ENCODE data around the gene FHIT. TPM values are rescaled to one million over a fixed set of nuclear protein-coding genes. Genes with fewer than 3 reads are reported as not detected.

FHIT gene
- total RNA-seq, 4 donors from 2014 or later, result 4.4 to 10.6 (median 8.4) TPM

- TF ChIP-seq CTCF (IDR thresholded peaks at IDR 0.05; ENCODE audit: low read depth), result no peak
Measured at GRCh38 chr3:60933824-60934223, 317.4 kb downstream of the FHIT start.

GRCh38 chr3:60932643-60933042, 318.6 kb downstream of the FHIT start:
- no peak for TF ChIP-seq CTCF (IDR thresholded peaks at IDR 0.05; ENCODE audit: low read depth)

- TF ChIP-seq CTCF (IDR thresholded peaks at IDR 0.05; ENCODE audit: low read depth), result no peak
Measured at GRCh38 chr3:60932170-60932569, 319.1 kb downstream of the FHIT start.

- TF ChIP-seq CTCF (IDR thresholded peaks at IDR 0.05; ENCODE audit: low read depth), result no peak
Measured at GRCh38 chr3:60931452-60931851, 319.8 kb downstream of the FHIT start.

- TF ChIP-seq CTCF (IDR thresholded peaks at IDR 0.05; ENCODE audit: low read depth), result no peak
Measured at GRCh38 chr3:60920519-60920918, 330.7 kb downstream of the FHIT start.

GRCh38 chr3:60919296-60919695, 332.0 kb downstream of the FHIT start:
- no peak for TF ChIP-seq CTCF (IDR thresholded peaks at IDR 0.05; ENCODE audit: low read depth)

- no peak for TF ChIP-seq CTCF (IDR thresholded peaks at IDR 0.05; ENCODE audit: low read depth)
Measured at GRCh38 chr3:60917141-60917540, 334.1 kb downstream of the FHIT start.

Measured in subcutaneous adipose tissue (tissue), 4 donors.